NCI-H2107 treated with DMSO at 0.1 percent for 48 hours (cell line): ENCODE results near the gene MYO1D.
"Not testable (repeated sequence)": the region's sequence is repeated elsewhere in the genome, so short reads cannot be mapped to it uniquely, and the experiment has no call there.

ENCODE experiments used
- DNase-seq: peaks from one replicate; lab custom pipeline; 2025; ENCODE audit not compliant: unreplicated experiment; lab: John Stamatoyannopoulos, UW

Gene MYO1D

DNA sequence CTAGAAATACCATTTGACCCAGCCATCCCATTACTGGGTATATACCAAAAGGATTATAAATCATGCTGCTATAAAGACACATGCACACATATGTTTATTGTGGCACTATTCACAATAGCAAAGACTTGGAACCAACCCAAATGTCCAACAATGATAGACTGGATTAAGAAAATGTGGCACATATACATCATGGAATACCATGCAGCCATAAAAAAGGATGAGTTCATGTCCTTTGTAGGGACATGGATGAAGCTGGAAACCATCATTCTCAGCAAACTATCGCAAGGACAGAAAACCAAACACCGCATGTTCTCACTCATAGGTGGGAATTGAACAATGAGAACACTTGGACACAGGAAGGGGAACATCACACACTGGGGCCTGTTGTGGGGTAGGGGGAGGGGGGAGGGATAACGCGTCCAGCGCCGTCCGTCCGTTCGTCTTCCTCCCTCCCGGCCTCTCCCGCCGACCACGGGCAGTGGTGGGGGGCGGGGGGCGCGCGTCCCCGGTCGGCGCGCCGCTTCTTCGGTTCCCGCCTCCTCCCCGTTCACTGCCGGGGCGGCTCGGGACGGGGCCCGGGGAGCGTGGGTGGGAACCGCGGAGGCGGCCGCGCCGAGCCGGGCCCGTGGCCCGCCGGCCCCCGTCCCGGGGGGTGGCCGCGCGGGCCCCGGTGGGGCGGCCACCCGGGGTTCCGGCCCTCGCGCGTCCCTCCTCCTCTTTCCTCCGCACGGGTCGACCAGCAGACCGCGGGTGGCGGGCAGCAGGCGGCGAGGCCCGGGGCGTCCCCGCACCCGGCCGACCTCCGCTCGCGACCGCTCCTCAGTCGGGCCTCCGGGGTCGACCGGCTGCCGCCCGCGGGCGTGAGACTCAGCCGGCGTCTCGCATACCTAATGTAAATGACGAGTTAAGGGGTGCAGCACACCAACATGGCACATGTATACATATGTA is 54.7 kb downstream of the MYO1D start:
- not testable (repeated sequence) for DNase-seq

DNA sequence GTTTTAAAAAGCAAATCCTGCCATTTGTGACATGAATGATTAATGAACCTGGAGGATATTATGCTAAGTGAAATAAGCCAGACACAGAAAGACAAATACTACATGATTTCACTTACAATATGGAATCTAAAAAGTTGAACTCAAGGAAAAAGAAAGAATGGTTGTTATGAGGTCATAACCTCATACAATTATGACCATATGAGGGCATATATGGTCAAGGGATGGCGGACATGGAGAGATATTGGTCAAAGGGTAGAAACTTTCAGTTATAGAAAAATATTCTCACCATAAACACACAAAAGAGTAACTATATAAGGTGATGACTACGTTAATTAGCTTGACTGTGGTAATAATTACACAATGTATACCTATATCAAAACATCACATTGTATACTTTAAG is 56.5 kb downstream of the MYO1D start:
- no peak for DNase-seq

DNA sequence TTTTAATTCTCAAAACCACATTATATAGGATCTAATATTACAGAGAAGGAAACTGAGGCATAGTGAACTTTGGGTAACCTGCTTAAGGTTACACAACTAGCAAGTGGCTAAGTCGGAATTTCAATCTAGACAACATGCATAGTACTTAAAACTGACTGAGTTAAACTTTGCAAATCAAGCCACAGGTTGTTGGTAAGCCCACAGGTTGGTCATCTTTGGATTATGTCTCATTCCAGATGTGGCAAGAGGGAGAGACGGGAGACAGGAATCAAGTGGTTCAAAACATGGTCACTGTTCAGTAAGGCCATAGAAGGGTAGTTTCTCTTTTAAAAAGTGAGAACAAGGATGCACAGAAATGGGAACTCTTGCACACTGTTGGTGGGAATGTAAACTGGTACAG is 57.1 kb downstream of the MYO1D start:
- DNase-seq: no peak

DNA sequence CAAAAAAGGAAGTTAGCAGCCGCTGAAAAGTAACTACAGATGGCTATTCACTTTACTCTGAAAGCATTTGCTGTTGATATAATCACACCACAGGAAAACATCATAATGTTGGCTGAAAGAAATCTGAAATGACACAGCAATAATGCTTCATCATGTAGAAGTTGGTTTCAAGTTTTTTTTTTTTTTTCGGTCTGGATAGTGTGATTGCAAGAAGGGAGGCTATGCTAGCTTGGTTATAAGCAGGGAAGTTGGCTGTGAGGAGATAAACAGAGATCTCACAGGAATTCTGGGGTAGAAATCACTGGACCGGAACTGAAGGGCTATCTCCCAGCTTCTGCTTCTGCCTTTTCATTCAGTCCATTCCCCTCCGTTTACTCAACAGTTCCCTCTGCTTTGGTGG is 57.9 kb downstream of the MYO1D start:
- no peak for DNase-seq

DNA sequence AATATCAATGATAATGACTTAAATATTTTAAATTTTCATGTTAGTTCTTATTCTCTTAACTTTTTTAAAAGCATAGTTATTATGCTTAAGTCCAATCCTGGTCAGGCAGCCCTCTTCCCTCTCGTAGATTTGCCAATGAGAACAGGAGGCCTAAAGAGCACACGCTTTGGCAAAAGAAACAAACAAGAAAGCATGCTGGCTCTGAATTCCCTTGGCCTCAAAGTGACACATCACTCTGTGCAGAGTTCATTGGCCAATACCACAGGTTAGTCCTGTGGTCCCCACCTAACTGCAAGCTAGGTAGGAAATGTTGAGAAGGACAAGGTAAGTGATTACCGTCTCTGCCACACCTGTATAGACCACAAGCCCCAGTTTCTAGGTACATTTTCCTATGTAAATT is 61.5 kb downstream of the MYO1D start:
- DNase-seq: no peak

- no peak for DNase-seq
Measured at GRCh38 chr17:32814836-32815235, 62.1 kb downstream of the MYO1D start.

- no peak for DNase-seq
Measured at GRCh38 chr17:32813021-32813420, 63.9 kb downstream of the MYO1D start.

DNA sequence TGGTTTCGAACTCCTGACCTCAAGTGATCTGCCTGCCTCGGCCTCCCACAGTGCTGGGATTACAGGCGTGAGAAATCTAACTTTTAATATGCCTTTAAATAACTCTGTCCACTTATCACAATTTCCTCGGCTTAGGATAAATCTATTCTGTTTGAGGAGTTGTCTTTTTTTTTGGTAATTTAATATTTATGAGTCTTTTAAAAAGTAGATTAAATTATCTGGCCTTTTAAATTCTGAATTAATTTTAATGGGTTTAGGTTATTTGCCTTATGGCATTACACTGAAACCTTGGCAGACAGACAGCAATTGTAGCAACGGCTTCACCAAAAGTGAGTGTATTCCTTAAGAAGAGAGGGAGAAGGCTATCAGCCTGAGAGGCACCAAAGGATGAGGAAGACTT is 66.2 kb downstream of the MYO1D start:
- DNase-seq: no peak

GRCh38 chr17:32807577-32807976 is 69.3 kb downstream of the MYO1D start:
- no peak for DNase-seq

DNA sequence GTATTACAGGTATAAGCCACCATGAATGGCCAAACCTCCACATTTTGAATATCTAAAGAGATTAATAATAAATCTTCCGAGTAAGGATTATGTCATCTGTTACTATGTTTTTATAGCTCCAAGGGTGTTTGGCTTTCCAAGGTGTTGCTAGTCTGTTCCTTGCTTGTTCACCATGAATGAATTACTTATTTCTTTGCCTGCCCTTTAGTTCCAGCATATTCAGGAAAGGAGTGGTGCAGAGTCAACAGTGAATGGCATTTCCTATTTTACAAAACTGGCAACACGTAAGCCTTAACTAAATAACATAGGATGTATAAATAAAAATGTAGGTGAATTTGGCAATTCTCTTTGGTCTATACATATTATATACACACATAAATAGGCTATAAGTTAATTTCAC is 70.3 kb downstream of the MYO1D start:
- DNase-seq: no peak

- no peak for DNase-seq
Measured at GRCh38 chr17:32805029-32805976, 71.6 kb downstream of the MYO1D start.

DNA sequence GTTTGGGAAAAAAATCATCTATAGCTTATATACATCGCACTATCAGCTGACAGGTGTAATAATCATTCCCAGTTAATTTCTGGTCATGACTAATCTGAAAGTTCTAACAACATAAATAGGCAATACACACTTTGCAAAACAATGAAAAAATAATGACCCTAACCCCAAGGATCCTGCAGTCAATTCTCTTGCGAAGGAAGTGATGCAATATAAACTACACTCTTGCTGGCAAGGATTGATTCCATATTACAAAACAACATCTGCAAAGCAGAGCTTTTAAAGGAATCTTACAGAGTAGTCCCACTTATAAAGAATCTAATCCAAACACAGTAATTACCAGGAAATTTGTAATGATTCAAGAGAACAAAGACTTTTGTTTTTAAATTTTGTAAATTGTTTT is 73.4 kb downstream of the MYO1D start:
- DNase-seq: no peak

DNA sequence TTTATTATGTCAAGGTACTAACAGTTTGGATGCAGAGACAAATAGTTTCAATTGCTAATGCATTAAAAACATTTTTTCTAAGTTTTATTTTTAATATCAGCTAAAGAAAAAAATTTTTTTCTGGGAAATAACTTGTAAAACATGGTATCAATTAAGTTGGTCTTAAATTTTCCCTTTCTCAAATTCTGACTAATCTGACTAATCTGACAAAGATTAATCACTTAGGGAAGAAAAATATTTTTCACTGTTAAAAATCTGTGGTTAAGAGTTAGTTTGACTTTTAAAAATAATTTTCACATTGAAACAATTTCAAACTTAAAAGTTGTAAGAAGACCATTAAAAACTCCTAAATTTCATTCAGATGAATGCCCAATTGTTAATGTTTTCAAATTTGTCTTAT is 74.6 kb downstream of the MYO1D start:
- no peak for DNase-seq

GRCh38 chr17:32801641-32802040 is 75.3 kb downstream of the MYO1D start:
- no peak for DNase-seq

DNA sequence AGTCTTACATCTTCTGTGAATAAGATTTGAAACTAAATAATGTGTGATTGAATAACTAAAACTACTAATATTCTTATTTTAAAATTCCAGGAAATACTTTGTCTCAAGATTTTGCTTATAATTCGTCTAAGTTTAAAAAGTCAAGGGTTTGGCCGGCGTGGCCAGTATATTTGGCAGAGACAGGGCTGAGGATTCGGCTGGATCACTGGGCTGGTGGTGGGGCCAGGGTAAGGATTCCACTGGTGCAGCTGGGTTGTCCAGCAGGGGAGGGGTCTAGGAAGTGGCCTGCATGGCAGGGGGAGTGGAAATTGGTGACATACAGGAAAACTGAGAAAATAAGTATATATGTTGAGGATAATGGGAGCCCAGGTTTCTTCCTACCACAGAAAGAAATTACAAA is 75.7 kb downstream of the MYO1D start:
- DNase-seq: no peak

DNA sequence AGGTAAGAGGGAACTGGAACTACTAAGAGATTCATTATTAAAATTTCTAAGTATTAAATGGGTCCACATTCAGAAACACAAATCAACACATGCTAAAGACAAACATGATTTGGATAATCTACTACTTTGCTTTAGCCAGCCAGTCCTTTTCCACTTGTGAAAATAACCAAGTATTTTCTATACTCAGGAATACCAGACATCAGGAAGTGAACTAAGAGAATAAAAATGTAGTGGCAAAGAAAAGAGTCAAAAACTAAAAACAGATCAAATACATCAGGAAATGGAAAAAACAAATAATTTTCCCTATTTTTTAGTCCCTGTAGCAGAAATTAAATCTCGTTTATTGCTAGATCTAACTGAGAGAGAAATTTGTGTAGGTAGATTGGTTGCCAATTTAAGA is 78.0 kb downstream of the MYO1D start:
- no peak for DNase-seq

GRCh38 chr17:32795339-32795979 is 81.5 kb downstream of the MYO1D start:
- no peak for DNase-seq

DNA sequence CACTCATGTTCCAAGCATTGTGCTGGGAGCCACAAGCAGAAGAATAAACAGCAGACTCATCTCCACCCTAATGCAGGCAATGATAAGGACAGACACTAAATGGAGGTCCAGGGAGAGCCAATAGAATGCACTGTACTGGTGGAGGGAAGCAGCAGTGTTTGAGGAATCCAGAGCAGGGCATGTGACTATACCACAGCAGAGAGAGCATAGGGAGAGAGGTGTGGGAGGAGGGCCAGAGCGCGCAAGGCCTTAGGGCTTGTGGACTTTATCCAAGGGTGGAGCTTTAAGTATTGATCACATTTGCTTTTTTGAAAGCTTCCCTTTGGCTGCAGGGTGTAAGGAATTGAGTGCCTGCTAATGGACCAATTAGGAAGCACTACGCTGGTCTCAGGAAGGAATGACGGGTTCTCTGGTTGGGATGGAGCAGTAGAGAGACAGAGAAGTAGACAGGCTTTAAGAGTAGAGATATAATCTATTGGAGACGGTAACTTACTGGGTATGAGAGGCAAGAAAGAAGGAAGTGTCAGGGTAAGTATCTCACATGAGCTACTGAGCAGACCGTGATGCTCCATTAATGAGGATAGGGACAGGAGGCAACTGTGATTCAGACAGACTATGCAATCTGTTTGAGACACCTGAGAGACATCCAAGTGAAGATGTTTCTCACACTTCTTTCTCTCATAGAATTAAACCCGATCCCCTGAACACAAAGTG is 82.2 kb downstream of the MYO1D start:
- DNase-seq: no peak

- DNase-seq: no peak
Measured at GRCh38 chr17:32793841-32794240, 83.1 kb downstream of the MYO1D start.

GRCh38 chr17:32792207-32792606 is 84.7 kb downstream of the MYO1D start:
- DNase-seq: no peak

GRCh38 chr17:32786169-32786568 is 90.8 kb downstream of the MYO1D start:
- no peak for DNase-seq
